ENCODE results near the gene RLBP1. TPM values are rescaled to one million over a fixed set of nuclear protein-coding genes. Genes with fewer than 3 reads are reported as not detected.

RLBP1 gene
- total RNA-seq, 1 experiment from 2014 or later, result not detected

DNA sequence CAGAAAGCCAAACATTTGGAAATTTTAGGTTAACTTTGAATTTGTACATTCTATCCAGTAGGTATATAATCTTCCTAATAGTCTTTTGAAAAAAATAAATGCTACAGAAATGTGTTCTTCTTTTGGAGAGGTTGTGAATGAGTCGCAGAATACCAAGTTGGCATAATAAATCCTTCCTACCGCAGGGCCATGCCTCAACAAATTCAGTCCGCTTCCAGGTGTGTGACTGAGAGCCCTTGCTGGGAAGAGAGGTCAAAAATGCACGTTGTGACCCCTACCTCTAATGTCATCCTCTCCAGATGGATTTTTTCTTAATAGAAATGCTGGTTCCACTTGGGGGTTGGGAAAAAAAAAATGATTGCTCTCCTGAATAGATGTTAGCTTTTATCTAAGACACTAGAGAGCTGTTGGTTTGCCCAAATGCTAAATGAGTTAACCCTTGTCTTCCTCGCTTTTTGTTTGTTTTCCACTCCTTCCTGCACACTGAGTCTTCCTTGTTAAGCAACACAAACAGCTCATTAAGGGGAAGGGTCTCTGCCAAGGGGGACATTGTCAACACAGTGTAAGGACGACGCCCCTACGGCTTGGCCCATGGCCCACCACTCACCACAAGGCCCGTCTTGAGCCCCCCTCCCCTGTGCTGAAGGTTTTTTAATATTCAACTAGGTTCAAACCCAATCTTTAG, 33.9 kb downstream of the RLBP1 start:
- Histone ChIP-seq H2AFZ (ENCODE audit: low read length) (no peak overlapping the region), H3K4me3 (ENCODE audit: low read length) (no peak overlapping the region), H3K79me2 (ENCODE audit: low read length) (no peaks in the 10 kb centered on the region), H3K4me1 (ENCODE audit: insufficient read depth, low read length) (no peaks in the 10 kb centered on the region), H3K4me2 (ENCODE audit: low read length) (no peak overlapping the region), H3K9me3 (ENCODE audit: low read length) (no peaks in the 10 kb centered on the region), H4K20me1 (ENCODE audit: low read length) (no peaks in the 10 kb centered on the region), H3K9ac (ENCODE audit: low read length) (no peak overlapping the region), H3K27ac (ENCODE audit: low read length) (no peak overlapping the region), H3F3A (ENCODE audit: low read length, unreplicated experiment) (no peaks in the 10 kb centered on the region), H3K27me3 (ENCODE audit: low read length) (no peaks in the 10 kb centered on the region), H3K9me2 (replicated peaks; ENCODE audit: low read length) (no peaks in the 10 kb centered on the region), H3K36me3 (ENCODE audit: low read depth, low read length) (no peaks in the 10 kb centered on the region; the same call in 1 of the 2 replicates)
- no peak for ATAC-seq
- no TSS peak for BruUV-seq (replicated peaks)
- DNase-seq, result no peak
- intact Hi-C loops (cut with micrococcal nuclease), result no loop called here
- ChIA-PET CTCF (interaction anchor here (0.5 kb wide), 1 partner anchor 49 kb away, joined by 3 read pairs; no protein-coding TSS in a partner anchor), POLR2A (ENCODE audit: unreplicated experiment) (no interaction called here)
- no peak for TF ChIP-seq EZH2 (IDR thresholded peaks at IDR 0.05; ENCODE audit: low read length, unreplicated experiment)
- no peak for TF ChIP-seq EZH2phosphoT487 (IDR thresholded peaks at IDR 0.05; ENCODE audit: borderline replicate concordance, low read length)
- TF ChIP-seq, protein P1, sequence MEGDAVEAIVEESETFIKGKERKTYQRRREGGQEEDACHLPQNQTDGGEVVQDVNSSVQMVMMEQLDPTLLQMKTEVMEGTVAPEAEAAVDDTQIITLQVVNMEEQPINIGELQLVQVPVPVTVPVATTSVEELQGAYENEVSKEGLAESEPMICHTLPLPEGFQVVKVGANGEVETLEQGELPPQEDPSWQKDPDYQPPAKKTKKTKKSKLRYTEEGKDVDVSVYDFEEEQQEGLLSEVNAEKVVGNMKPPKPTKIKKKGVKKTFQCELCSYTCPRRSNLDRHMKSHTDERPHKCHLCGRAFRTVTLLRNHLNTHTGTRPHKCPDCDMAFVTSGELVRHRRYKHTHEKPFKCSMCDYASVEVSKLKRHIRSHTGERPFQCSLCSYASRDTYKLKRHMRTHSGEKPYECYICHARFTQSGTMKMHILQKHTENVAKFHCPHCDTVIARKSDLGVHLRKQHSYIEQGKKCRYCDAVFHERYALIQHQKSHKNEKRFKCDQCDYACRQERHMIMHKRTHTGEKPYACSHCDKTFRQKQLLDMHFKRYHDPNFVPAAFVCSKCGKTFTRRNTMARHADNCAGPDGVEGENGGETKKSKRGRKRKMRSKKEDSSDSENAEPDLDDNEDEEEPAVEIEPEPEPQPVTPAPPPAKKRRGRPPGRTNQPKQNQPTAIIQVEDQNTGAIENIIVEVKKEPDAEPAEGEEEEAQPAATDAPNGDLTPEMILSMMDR (conservative IDR thresholded peaks at IDR 0.05; ENCODE audit: low read depth, low read length), result no peak

DNA sequence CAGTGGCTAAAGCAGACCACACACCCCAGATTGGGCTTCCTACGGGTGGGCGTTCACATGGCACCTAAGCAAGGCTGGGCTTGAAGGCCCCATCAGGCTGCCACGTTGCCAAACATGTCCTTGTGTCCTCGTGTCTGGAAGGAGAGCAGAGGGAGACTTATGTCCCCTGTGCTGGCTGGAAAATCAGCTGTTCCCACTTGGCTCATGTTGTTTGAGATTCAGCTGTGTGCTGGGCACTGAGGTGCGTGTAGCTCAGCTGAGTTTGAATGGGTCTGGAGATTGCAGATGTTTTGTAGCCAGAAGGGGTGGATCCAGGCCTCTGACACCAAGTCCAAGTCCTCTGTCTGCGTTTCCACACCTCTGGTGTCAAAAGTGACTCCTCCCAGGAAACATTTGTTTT, 34.6 kb downstream of the RLBP1 start:
- no TSS peak for BruUV-seq (replicated peaks)

More for the DNA sequence above, 34.6 kb downstream of the RLBP1 start:
- Histone ChIP-seq H3K36me3 (ENCODE audit: low read depth, low read length) (no peaks in the 10 kb centered on the region; the same call in 1 of the 2 replicates), H3F3A (ENCODE audit: low read length, unreplicated experiment) (no peaks in the 10 kb centered on the region), H2AFZ (ENCODE audit: low read length) (no peak overlapping the region), H3K27ac (ENCODE audit: low read length) (no peak overlapping the region), H3K4me1 (ENCODE audit: insufficient read depth, low read length) (no peaks in the 10 kb centered on the region), H3K9me2 (replicated peaks; ENCODE audit: low read length) (no peaks in the 10 kb centered on the region), H3K4me2 (ENCODE audit: low read length) (no peak overlapping the region), H3K4me3 (ENCODE audit: low read length) (no peak overlapping the region), H3K9ac (ENCODE audit: low read length) (no peak overlapping the region), H4K20me1 (ENCODE audit: low read length) (no peaks in the 10 kb centered on the region), H3K9me3 (ENCODE audit: low read length) (no peaks in the 10 kb centered on the region), H3K27me3 (ENCODE audit: low read length) (no peaks in the 10 kb centered on the region), H3K79me2 (ENCODE audit: low read length) (no peaks in the 10 kb centered on the region)
- CTCF ChIA-PET, result interaction anchor here (0.5 kb wide), 1 partner anchor 48 kb away, joined by 3 read pairs; no protein-coding TSS in a partner anchor
- no peak for TF ChIP-seq EZH2 (IDR thresholded peaks at IDR 0.05; ENCODE audit: low read length, unreplicated experiment)
- TF ChIP-seq EZH2phosphoT487 (IDR thresholded peaks at IDR 0.05; ENCODE audit: borderline replicate concordance, low read length), result no peak
- TF ChIP-seq, protein P1 (conservative IDR thresholded peaks at IDR 0.05; ENCODE audit: low read depth, low read length), result no peak
- DNase-seq (no peak), ATAC-seq (no peak)
- intact Hi-C loops (cut with micrococcal nuclease), result no loop called here
- POLR2A ChIA-PET (ENCODE audit: unreplicated experiment), result no interaction called here
